ENCODE data around the gene C14orf93. TPM values are rescaled to one million over a fixed set of nuclear protein-coding genes. Genes with fewer than 3 reads are reported as not detected.
A peak's percentile ranks its signal among the peaks of the same experiment; 100 is the strongest.

Gene C14orf93
- total RNA-seq, 4 donors from 2014 or later = 3.4 to 12.7 (median 8.8) TPM

- WGBS, 2 donors = 3 to 8% methylated on average over 13 to 17 of the region's 17 CpGs
- H3K4me1 ChIP-seq = peaks cover 12 to 30% (median 14%) of the 10 kb centered on the region in 3 donors
- intact Hi-C loops (cut with DNase I) = loop anchor here (5.0 kb wide), 1 partner anchor 69 kb away; no protein-coding TSS in a partner anchor
- no peaks in the 10 kb centered on the region for H3K9me3 ChIP-seq
- TF ChIP-seq POLR2A (IDR thresholded peaks at IDR 0.05) (no peak), CTCF (IDR thresholded peaks at IDR 0.05) (peak; percentile 43 to 65 (median 56))
- H3K27me3 ChIP-seq = no peaks in the 10 kb centered on the region
- H3K27ac ChIP-seq = peak overlapping the region in 1 of 4 donors; percentile 87
- H3K36me3 ChIP-seq = peaks cover 13 to 32% (median 27%) of the 10 kb centered on the region in 3 donors
- no peak for DNase-seq
- peak overlapping the region; percentile 66 to 86 (median 73) for H3K4me3 ChIP-seq
These were observed 46.4 kb upstream of the C14orf93 start for GRCh38 chr14:23056145-23056955.

- no peaks in the 10 kb centered on the region for H3K9me3 ChIP-seq
- H3K4me3 ChIP-seq = no peak overlapping the region
- intact Hi-C loops (cut with DNase I) = loop anchor here (5.0 kb wide), 1 partner anchor 68 kb away; no protein-coding TSS in a partner anchor
- no peak overlapping the region for H3K27ac ChIP-seq
- no peaks in the 10 kb centered on the region for H3K27me3 ChIP-seq
- no CpG with 5 or more reads among the region's 6 CpGs for WGBS, 2 donors
- H3K4me1 ChIP-seq = peaks cover 12 to 30% (median 14%) of the 10 kb centered on the region in 3 donors
- peaks cover 13 to 26% (median 20%) of the 10 kb centered on the region in 3 donors for H3K36me3 ChIP-seq
- no peak for DNase-seq
- no peak for TF ChIP-seq POLR2A (IDR thresholded peaks at IDR 0.05)
- TF ChIP-seq CTCF (IDR thresholded peaks at IDR 0.05) = no peak
These were observed 45.7 kb upstream of the C14orf93 start for GRCh38 chr14:23055621-23056144.

GRCh38 chr14:23055147-23055550 is 45.2 kb upstream of the C14orf93 start:
- TF ChIP-seq CTCF (IDR thresholded peaks at IDR 0.05) (no peak), POLR2A (IDR thresholded peaks at IDR 0.05) (no peak)
- no peak for DNase-seq

GRCh38 chr14:23054000-23054811 is 44.3 kb upstream of the C14orf93 start:
- TF ChIP-seq CTCF (IDR thresholded peaks at IDR 0.05) (no peak), POLR2A (IDR thresholded peaks at IDR 0.05) (no peak)
- intact Hi-C loops (cut with DNase I) = no loop called here
- WGBS, 2 donors = 79 to 88% methylated on average over 6 to 12 of the region's 17 CpGs
- Histone ChIP-seq H3K9me3 (no peaks in the 10 kb centered on the region), H3K4me1 (peaks cover 12 to 30% (median 14%) of the 10 kb centered on the region in 3 donors), H3K36me3 (peaks cover 4 to 11% (median 7%) of the 10 kb centered on the region in 3 donors), H3K27me3 (no peaks in the 10 kb centered on the region), H3K4me3 (no peak overlapping the region), H3K27ac (no peak overlapping the region)
- DNase-seq = no peak

More at GRCh38 chr14:23055147-23055550, 45.2 kb upstream of the C14orf93 start:
- H3K4me1 ChIP-seq = peaks cover 12 to 30% (median 14%) of the 10 kb centered on the region in 3 donors
- no peak overlapping the region for H3K27ac ChIP-seq
- intact Hi-C loops (cut with DNase I) = loop anchor here (5.0 kb wide), 1 partner anchor 68 kb away; no protein-coding TSS in a partner anchor
- peaks cover 8 to 20% (median 15%) of the 10 kb centered on the region in 3 donors for H3K36me3 ChIP-seq
- no peak overlapping the region for H3K4me3 ChIP-seq
- 85 to 99% methylated on average over 5 to 11 of the region's 12 CpGs for WGBS, 2 donors
- no peaks in the 10 kb centered on the region for H3K9me3 ChIP-seq
- H3K27me3 ChIP-seq = no peaks in the 10 kb centered on the region

Data from esophagus squamous epithelium (tissue), 5 donors.